HG03196 (cell line): Measurements from ENCODE around the gene OR2G6.
"Not testable (repeated sequence)": the region's sequence is repeated elsewhere in the genome, so short reads cannot be mapped to it uniquely, and the experiment has no call there.

Source experiments
- ATAC-seq: cut with Tn5 transposase; IDR thresholded peaks from one replicate; pipeline ENCODE4 v1.9.1; 2021; ENCODE audit not compliant: unreplicated experiment

The OR2G6 gene

DNA sequence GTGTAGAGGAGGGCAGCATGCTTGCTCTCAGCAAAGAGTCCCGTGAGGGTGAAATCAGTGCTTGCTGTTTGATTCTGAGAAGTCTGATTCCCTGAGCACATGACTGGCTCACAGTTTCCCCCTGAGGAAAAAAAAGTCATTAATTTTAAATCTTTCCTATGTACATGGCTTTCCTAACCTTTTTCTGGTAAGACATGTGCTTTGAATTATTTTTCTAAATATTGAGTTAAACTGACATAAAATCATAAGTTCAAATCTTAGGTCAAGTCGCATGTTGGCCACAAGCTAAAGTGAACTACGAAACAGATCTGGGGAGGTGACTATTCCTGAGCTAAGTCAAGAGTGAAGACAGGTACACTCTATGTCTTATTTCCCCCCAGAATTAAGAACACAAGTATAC is 66.8 kb downstream of the OR2G6 start, which contains the start of gene OR2T34:
OR2T34 (minus strand) TSS at position 101 of the 400 bp plus-strand sequence; CDS start at position 101, 0 bp downstream.
- ATAC-seq = not testable (repeated sequence)

GRCh38 chr1:248576260-248576980 is 68.5 kb downstream of the OR2G6 start:
- no peak for ATAC-seq
